ENCODE results near the gene E2F2.
"Not testable (repeated sequence)": the region's sequence is repeated elsewhere in the genome, so short reads cannot be mapped to it uniquely, and the experiment has no call there.

The E2F2 gene

GRCh38 chr1:23522244-23522982, 8.6 kb downstream of the E2F2 start:
- no peak for DNase-seq

GRCh38 chr1:23521588-23521987, 9.4 kb downstream of the E2F2 start:
- no peak for DNase-seq

DNA sequence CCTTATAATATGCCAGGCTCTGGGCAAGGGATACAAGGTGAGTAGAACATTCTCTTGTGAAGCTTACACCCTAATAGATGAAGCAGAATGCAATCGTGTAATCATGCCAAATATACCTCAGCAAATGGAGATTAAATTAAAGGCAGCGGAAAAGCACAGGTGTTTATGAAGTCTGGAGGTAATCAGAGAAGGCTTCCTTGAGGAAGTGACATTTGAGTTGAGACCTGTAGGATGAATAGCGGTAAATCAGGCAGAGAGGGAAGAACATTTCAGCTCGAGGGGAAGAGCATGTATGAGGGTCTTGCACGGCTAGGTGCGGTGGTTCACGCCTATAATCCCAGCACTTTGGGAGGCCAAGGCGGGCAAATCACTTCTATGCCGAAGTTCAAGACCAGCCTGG, 13.5 kb downstream of the E2F2 start:
- no peak for DNase-seq

GRCh38 chr1:23515905-23516304, 15.1 kb downstream of the E2F2 start:
- no peak for DNase-seq

- DNase-seq = no peak
These were observed 16.8 kb downstream of the E2F2 start for GRCh38 chr1:23514111-23514679.

- no peak for DNase-seq
These were observed 21.1 kb downstream of the E2F2 start for GRCh38 chr1:23509896-23510295.

GRCh38 chr1:23506376-23507107, 24.5 kb downstream of the E2F2 start:
- no peak for DNase-seq

DNA sequence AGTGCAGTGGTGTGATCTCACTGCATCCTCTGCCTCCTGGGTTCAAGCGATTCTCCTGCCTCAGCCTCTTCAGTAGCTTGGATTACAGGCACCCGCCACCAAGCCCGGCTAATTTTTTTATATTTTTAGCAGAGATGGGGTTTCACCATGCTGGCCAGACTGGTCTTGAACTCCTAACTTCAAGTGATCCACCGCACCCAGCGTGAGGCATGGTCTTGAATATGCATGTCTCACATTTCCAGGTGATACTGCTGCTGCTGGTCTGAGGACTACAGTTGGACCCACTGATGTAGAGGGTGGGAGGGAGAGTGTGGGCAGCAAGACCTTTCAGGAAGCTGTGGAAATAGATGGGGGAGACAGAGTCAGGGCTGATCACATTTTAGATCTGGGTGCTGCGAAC, 25.2 kb downstream of the E2F2 start:
- no peak for DNase-seq

DNA sequence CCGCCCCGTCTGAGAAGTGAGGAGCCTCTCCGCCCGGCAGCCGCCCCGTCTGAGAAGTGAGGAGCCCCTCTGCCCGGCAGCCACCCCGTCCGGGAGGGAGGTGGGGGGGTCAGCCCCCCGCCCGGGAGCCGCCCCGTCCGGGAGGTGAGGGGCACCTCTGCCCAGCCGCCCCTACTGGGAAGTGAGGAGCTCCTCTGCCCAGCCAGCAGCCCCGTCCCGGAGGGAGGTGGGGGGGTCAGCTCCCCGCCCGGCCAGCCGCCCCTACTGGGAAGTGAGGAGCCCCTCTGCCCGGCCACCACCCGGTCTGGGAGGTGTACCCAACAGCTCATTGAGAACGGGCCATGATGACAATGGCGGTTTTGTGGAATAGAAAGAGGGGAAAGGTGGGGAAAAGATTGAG, 26.9 kb downstream of the E2F2 start:
- DNase-seq = not testable (repeated sequence)

GRCh38 chr1:23502951-23503350, 28.1 kb downstream of the E2F2 start:
- DNase-seq = no peak

DNA sequence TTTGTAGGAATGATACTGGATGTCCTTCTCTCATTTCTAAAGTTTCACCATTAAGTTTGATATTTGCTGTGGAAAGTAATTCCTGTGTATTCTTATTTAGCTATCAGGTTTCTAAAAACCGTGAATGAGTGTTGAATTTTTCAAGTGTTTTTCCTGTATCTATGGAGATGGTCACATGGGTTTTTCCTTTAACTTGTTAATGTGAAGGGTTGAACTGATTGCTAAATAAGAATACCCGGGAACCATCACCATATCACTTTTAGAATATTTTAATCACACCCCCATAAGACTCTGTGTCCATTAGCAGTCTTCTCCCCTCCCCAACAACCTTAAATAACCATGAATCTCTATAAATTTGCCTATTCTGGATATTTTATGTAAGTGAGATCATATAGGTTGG, 30.6 kb downstream of the E2F2 start:
- DNase-seq = no peak

DNA sequence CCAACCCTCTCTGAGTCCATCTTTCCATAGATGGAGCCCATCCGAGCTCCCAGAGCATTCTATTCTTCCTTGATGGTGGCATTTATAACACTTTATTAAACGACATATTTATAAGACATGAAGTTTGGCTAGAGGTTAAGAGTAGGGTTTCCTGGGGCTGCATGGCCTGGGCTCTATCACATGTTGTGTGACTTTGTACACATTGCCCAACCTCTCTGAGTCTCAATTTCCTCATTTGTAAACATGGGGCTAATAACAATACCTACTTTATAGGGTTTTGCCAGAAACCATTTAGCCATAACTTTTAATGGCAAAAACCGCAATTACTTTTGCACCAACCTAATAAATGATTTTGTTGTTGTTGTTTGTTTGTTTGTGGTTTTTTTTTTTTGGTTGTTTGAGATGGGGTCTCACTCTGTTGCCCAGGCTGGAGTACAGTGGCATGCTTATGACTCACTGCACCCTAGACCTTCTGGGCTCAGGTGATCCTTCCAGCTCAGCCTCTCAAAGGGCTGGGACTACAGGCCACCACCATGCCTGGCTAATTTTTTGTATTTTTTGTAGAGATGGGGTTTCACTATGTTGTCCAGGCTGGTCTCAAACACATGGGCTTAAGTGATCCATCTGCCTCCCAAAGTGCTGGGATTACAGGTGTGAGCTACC, 33.1 kb downstream of the E2F2 start:
- DNase-seq = no peak

- no peak for DNase-seq
These were observed 34.4 kb downstream of the E2F2 start for GRCh38 chr1:23496490-23497181.

- DNase-seq = not testable (repeated sequence)
These were observed 36.2 kb downstream of the E2F2 start for GRCh38 chr1:23494836-23495235.

GRCh38 chr1:23492776-23493175, 38.3 kb downstream of the E2F2 start:
- not testable (repeated sequence) for DNase-seq

GRCh38 chr1:23492132-23492720, 38.8 kb downstream of the E2F2 start:
- no peak for DNase-seq

DNA sequence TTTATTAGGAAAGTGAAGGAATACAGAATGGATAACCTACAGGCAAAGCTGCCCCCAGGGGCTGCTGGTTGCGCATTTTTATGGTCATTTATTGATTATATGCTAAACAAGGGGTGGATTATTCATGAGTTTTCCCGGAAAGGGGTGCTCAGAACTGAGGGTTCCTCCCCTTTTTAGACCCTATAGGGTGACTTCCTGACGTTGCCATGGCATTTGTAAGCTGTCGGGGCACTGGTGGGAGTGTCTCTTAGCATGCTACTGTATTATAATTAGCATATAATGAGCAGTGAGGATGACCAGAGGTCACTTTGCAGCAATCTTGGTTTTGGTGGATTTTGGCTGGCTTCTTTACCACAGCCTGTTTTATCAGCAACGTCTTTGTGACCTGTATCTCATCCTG, 41.2 kb downstream of the E2F2 start:
- no peak for DNase-seq

GRCh38 chr1:23485002-23485332, 46.1 kb downstream of the E2F2 start:
- no peak for DNase-seq

- DNase-seq = peak; percentile 94
These were observed 46.6 kb downstream of the E2F2 start for GRCh38 chr1:23484253-23485001.

- no peak for DNase-seq
These were observed 47.4 kb downstream of the E2F2 start, which contains the start of gene ASAP3 for GRCh38 chr1:23483321-23484252. TSS of gene ASAP3 (minus strand) at chr1:23484179. CDS start at chr1:23484133, 46 bp downstream.

- no peak for DNase-seq
These were observed 49.1 kb downstream of the E2F2 start for GRCh38 chr1:23481904-23482303.
